ENCODE results near the gene PAN2. TPM values are rescaled to one million over a fixed set of nuclear protein-coding genes. Genes with fewer than 3 reads are reported as not detected.

PAN2 gene
- total RNA-seq, 2 donors from 2014 or later = 14.5 to 18.4 TPM

GRCh38 chr12:56374726-56375597 is 41.2 kb upstream of the PAN2 start:
- no peaks in the 10 kb centered on the region for H3K9me3 ChIP-seq
- no peaks in the 10 kb centered on the region for H3K4me1 ChIP-seq
- no peaks in the 10 kb centered on the region for H3K27me3 ChIP-seq
- H3K36me3 ChIP-seq = no peaks in the 10 kb centered on the region
- H3K27ac ChIP-seq = no peak overlapping the region
- H3K4me3 ChIP-seq = no peak overlapping the region
- DNase-seq (ENCODE audit: low spot score) = peak; percentile 34
- no peak for TF ChIP-seq CTCF (IDR thresholded peaks at IDR 0.05)

GRCh38 chr12:56373515-56373914 is 39.7 kb upstream of the PAN2 start:
- no peaks in the 10 kb centered on the region for H3K4me1 ChIP-seq
- no peaks in the 10 kb centered on the region for H3K27me3 ChIP-seq

GRCh38 chr12:56366948-56367347 is 33.1 kb upstream of the PAN2 start:
- Histone ChIP-seq H3K9me3 (no peaks in the 10 kb centered on the region), H3K27me3 (no peaks in the 10 kb centered on the region)
- no peak for TF ChIP-seq CTCF (IDR thresholded peaks at IDR 0.05)

More at GRCh38 chr12:56373515-56373914, 39.7 kb upstream of the PAN2 start:
- Histone ChIP-seq H3K36me3 (no peaks in the 10 kb centered on the region), H3K4me3 (no peak overlapping the region), H3K27ac (no peak overlapping the region), H3K9me3 (no peaks in the 10 kb centered on the region)
- TF ChIP-seq CTCF (IDR thresholded peaks at IDR 0.05) = no peak
- no peak for DNase-seq (ENCODE audit: low spot score)

GRCh38 chr12:56362130-56363059 is 28.6 kb upstream of the PAN2 start, which contains the start of gene APOF:
Gene APOF, minus strand, starts transcription at chr12:56362857. Its CDS starts 112 bp downstream, at chr12:56362745.
- no peaks in the 10 kb centered on the region for H3K36me3 ChIP-seq
- H3K27me3 ChIP-seq = no peaks in the 10 kb centered on the region
- DNase-seq (ENCODE audit: low spot score) = no peak
- no peak within 1 kb of the TSS for H3K27ac ChIP-seq
- no peaks in the 10 kb centered on the region for H3K9me3 ChIP-seq
- TF ChIP-seq CTCF (IDR thresholded peaks at IDR 0.05) = no peak
- no peak within 1 kb of the TSS for H3K4me3 ChIP-seq
- peaks cover 0 to 15% of the 10 kb centered on the region in 2 donors for H3K4me1 ChIP-seq

More at GRCh38 chr12:56366948-56367347, 33.1 kb upstream of the PAN2 start:
- H3K27ac ChIP-seq = no peak overlapping the region
- H3K4me3 ChIP-seq = no peak overlapping the region
- no peaks in the 10 kb centered on the region for H3K36me3 ChIP-seq
- no peaks in the 10 kb centered on the region for H3K4me1 ChIP-seq
- DNase-seq (ENCODE audit: low spot score) = no peak

GRCh38 chr12:56361487-56362129 is 27.8 kb upstream of the PAN2 start:
- DNase-seq (ENCODE audit: low spot score) = no peak
- H3K9me3 ChIP-seq = no peaks in the 10 kb centered on the region
- no peaks in the 10 kb centered on the region for H3K36me3 ChIP-seq
- no peaks in the 10 kb centered on the region for H3K27me3 ChIP-seq
- no peak overlapping the region for H3K4me3 ChIP-seq
- TF ChIP-seq CTCF (IDR thresholded peaks at IDR 0.05) = no peak
- peaks cover 0 to 15% of the 10 kb centered on the region in 2 donors for H3K4me1 ChIP-seq
- no peak overlapping the region for H3K27ac ChIP-seq

Measured in right atrium auricular region (tissue), 2 donors.